Mucosa of rectum (tissue), 2 donors: ENCODE results near the gene KIFC3.

ENCODE experiments used
- H3K27ac ChIP-seq, 2 donors: one replicate each; pipeline ENCODE4 v1.7.0; 2013; ENCODE audit warnings: inconsistent platforms in 2 of 2, low read depth in 2 of 2, low read length in 2 of 2
- H3K27me3 ChIP-seq, 2 donors: one replicate each; pipeline ENCODE4 v1.7.0; 2013; ENCODE audit warnings: low read length in 2 of 2; ENCODE audit not compliant: control insufficient read depth in 2 of 2, insufficient read depth in 2 of 2
- H3K36me3 ChIP-seq, 2 donors: one replicate each; pipeline ENCODE4 v1.7.0; 2013; ENCODE audit warnings: low read length in 2 of 2; ENCODE audit not compliant: control insufficient read depth in 2 of 2, insufficient read depth in 2 of 2
- H3K4me1 ChIP-seq, 2 donors: one replicate each; pipeline ENCODE4 v1.7.0; 2013; ENCODE audit warnings: low read length in 2 of 2, mild to moderate bottlenecking in 1 of 2; ENCODE audit not compliant: control insufficient read depth in 2 of 2, insufficient read depth in 2 of 2
- H3K4me3 ChIP-seq, 2 donors: one replicate each; pipeline ENCODE4 v1.7.0; 2013; ENCODE audit warnings: low read length in 2 of 2
- H3K9ac ChIP-seq, 2 donors: one replicate each; pipeline ENCODE4 v1.7.0; 2013; ENCODE audit warnings: low read length in 2 of 2, low read depth in 1 of 2, mild to moderate bottlenecking in 1 of 2
- H3K9me3 ChIP-seq, 2 donors: one replicate each; pipeline ENCODE4 v1.7.0; 2013; ENCODE audit warnings: low read length in 2 of 2; ENCODE audit not compliant: control insufficient read depth in 2 of 2
- donor health status: healthy.
- donor health status: Normal muscosa, but diverticular disease.

Gene KIFC3

GRCh38 chr16:57766714-57767348 is 35.5 kb downstream of the KIFC3 start:
- Histone ChIP-seq H3K27ac (no peak overlapping the region), H3K4me3 (no peak overlapping the region), H3K36me3 (peaks cover 0 to 6% of the 10 kb centered on the region in 2 donors), H3K4me1 (no peaks in the 10 kb centered on the region), H3K27me3 (no peaks in the 10 kb centered on the region), H3K9me3 (no peaks in the 10 kb centered on the region), H3K9ac (no peak overlapping the region)

GRCh38 chr16:57765160-57765728 is 37.0 kb downstream of the KIFC3 start:
- H3K4me3 ChIP-seq = no peak overlapping the region
- H3K9me3 ChIP-seq = no peaks in the 10 kb centered on the region
- no peak overlapping the region for H3K9ac ChIP-seq
- no peak overlapping the region for H3K27ac ChIP-seq
- no peaks in the 10 kb centered on the region for H3K27me3 ChIP-seq
- H3K36me3 ChIP-seq = peaks cover 0 to 6% of the 10 kb centered on the region in 2 donors
- no peaks in the 10 kb centered on the region for H3K4me1 ChIP-seq

GRCh38 chr16:57764341-57765159 is 37.7 kb downstream of the KIFC3 start:
- no peak overlapping the region for H3K9ac ChIP-seq
- H3K27ac ChIP-seq = no peak overlapping the region
- no peaks in the 10 kb centered on the region for H3K9me3 ChIP-seq
- no peaks in the 10 kb centered on the region for H3K4me1 ChIP-seq
- H3K27me3 ChIP-seq = no peaks in the 10 kb centered on the region
- peaks cover 0 to 2% of the 10 kb centered on the region in 2 donors for H3K36me3 ChIP-seq
- H3K4me3 ChIP-seq = no peak overlapping the region

- Histone ChIP-seq H3K27me3 (no peaks in the 10 kb centered on the region), H3K9ac (no peak overlapping the region), H3K27ac (no peak overlapping the region), H3K9me3 (no peaks in the 10 kb centered on the region), H3K4me3 (no peak overlapping the region), H3K4me1 (no peaks in the 10 kb centered on the region), H3K36me3 (peaks cover 0 to 2% of the 10 kb centered on the region in 2 donors)
Measured at GRCh38 chr16:57764006-57764340, 38.3 kb downstream of the KIFC3 start.

GRCh38 chr16:57763285-57764005 is 38.8 kb downstream of the KIFC3 start:
- no peak overlapping the region for H3K27ac ChIP-seq
- H3K9ac ChIP-seq = no peak overlapping the region
- H3K36me3 ChIP-seq = peaks cover 0 to 2% of the 10 kb centered on the region in 2 donors

GRCh38 chr16:57762365-57763040 is 39.8 kb downstream of the KIFC3 start:
- Histone ChIP-seq H3K27me3 (no peaks in the 10 kb centered on the region), H3K27ac (no peak overlapping the region), H3K36me3 (peaks cover 0 to 2% of the 10 kb centered on the region in 2 donors), H3K4me1 (no peaks in the 10 kb centered on the region), H3K9ac (no peak overlapping the region), H3K9me3 (no peaks in the 10 kb centered on the region), H3K4me3 (no peak overlapping the region)

More at GRCh38 chr16:57763285-57764005, 38.8 kb downstream of the KIFC3 start:
- H3K9me3 ChIP-seq = no peaks in the 10 kb centered on the region
- no peaks in the 10 kb centered on the region for H3K27me3 ChIP-seq
- no peak overlapping the region for H3K4me3 ChIP-seq
- no peaks in the 10 kb centered on the region for H3K4me1 ChIP-seq

- Histone ChIP-seq H3K4me3 (no peak overlapping the region), H3K9ac (no peak overlapping the region), H3K4me1 (no peaks in the 10 kb centered on the region), H3K27ac (no peak overlapping the region), H3K36me3 (peaks cover 0 to 2% of the 10 kb centered on the region in 2 donors), H3K9me3 (no peaks in the 10 kb centered on the region), H3K27me3 (no peaks in the 10 kb centered on the region)
Measured at GRCh38 chr16:57761957-57762356, 40.3 kb downstream of the KIFC3 start.

- Histone ChIP-seq H3K27me3 (no peaks in the 10 kb centered on the region), H3K4me3 (no peak overlapping the region), H3K9ac (no peak overlapping the region), H3K4me1 (no peaks in the 10 kb centered on the region), H3K27ac (no peak overlapping the region), H3K9me3 (no peaks in the 10 kb centered on the region), H3K36me3 (peaks cover 0 to 2% of the 10 kb centered on the region in 2 donors)
Measured at GRCh38 chr16:57761301-57761700, 41.0 kb downstream of the KIFC3 start.

- Histone ChIP-seq H3K36me3 (peaks cover 0 to 2% of the 10 kb centered on the region in 2 donors), H3K9ac (no peak overlapping the region), H3K27me3 (no peaks in the 10 kb centered on the region), H3K4me1 (no peaks in the 10 kb centered on the region), H3K9me3 (no peaks in the 10 kb centered on the region), H3K4me3 (no peak overlapping the region), H3K27ac (no peak overlapping the region)
Measured at GRCh38 chr16:57760357-57761160, 41.7 kb downstream of the KIFC3 start.
